HG03442 (cell line): ENCODE measurements around the gene KMT2C.
"Not testable (repeated sequence)": the region's sequence is repeated elsewhere in the genome, so short reads cannot be mapped to it uniquely, and the experiment has no call there.

Source experiments
- ATAC-seq: cut with Tn5 transposase; IDR thresholded peaks from one replicate; pipeline ENCODE4 v1.9.1; 2021; ENCODE audit warnings: mild to moderate bottlenecking, moderate library complexity; ENCODE audit not compliant: unreplicated experiment

The KMT2C gene

GRCh38 chr7:152435384-152436110 is at the start of gene KMT2C:
TSS of gene KMT2C (minus strand) at chr7:152436003. CDS start at chr7:152435786, 217 bp downstream.
- peak; percentile 14 for ATAC-seq

- ATAC-seq = no peak
Measured at GRCh38 chr7:152481082-152481481, 45.3 kb upstream of the KMT2C start.

GRCh38 chr7:152480664-152481063 is 44.9 kb upstream of the KMT2C start:
- no peak for ATAC-seq

GRCh38 chr7:152479595-152479994 is 43.8 kb upstream of the KMT2C start:
- ATAC-seq = no peak

- ATAC-seq = no peak
Measured at GRCh38 chr7:152478140-152478539, 42.3 kb upstream of the KMT2C start.

- ATAC-seq = no peak
Measured at GRCh38 chr7:152477079-152477478, 41.3 kb upstream of the KMT2C start.

GRCh38 chr7:152476551-152476950 is 40.7 kb upstream of the KMT2C start:
- no peak for ATAC-seq

- not testable (repeated sequence) for ATAC-seq
Measured at GRCh38 chr7:152471023-152471620, 35.3 kb upstream of the KMT2C start.

- not testable (repeated sequence) for ATAC-seq
Measured at GRCh38 chr7:152470251-152471022, 34.6 kb upstream of the KMT2C start.

- ATAC-seq = not testable (repeated sequence)
Measured at GRCh38 chr7:152469576-152469975, 33.8 kb upstream of the KMT2C start.

- ATAC-seq = no peak
Measured at GRCh38 chr7:152467225-152467624, 31.4 kb upstream of the KMT2C start.

GRCh38 chr7:152465119-152465387 is 29.2 kb upstream of the KMT2C start:
- no peak for ATAC-seq

- ATAC-seq = peak; percentile 34
Measured at GRCh38 chr7:152464312-152465118, 28.7 kb upstream of the KMT2C start.

- peak; percentile 83 for ATAC-seq
Measured at GRCh38 chr7:152463709-152464311, 28.0 kb upstream of the KMT2C start.

GRCh38 chr7:152462995-152463708 is 27.3 kb upstream of the KMT2C start:
- peak; percentile 6 for ATAC-seq

GRCh38 chr7:152459724-152460251 is 24.0 kb upstream of the KMT2C start:
- ATAC-seq = no peak

- ATAC-seq = no peak
Measured at GRCh38 chr7:152451356-152451755, 15.6 kb upstream of the KMT2C start.

- ATAC-seq = not testable (repeated sequence)
Measured at GRCh38 chr7:152445386-152446008, 9.7 kb upstream of the KMT2C start.

- ATAC-seq = no peak
Measured at GRCh38 chr7:152443586-152443985, 7.8 kb upstream of the KMT2C start.
